OCI-LY1 (cell line): ENCODE data around the gene CELF4.

ENCODE experiments used
- H2AFZ ChIP-seq: fragments of 200-600 bp; sonication (generic), shearing (Covaris generic); 2 replicates; pipeline ENCODE4 v1.6.0; 2014; ENCODE audit warnings: antibody characterized with exemption, mild to moderate bottlenecking, low read length
- H3F3A ChIP-seq: fragments of 200-600 bp; sonication (generic), shearing (Covaris generic); 2 replicates; pipeline ENCODE4 v1.6.0; 2014; ENCODE audit warnings: mild to moderate bottlenecking, antibody characterized with exemption, low read length, moderate library complexity; ENCODE audit not compliant: insufficient read depth
- H3K27ac ChIP-seq: fragments of 200-600 bp; sonication (generic); 2 replicates; pipeline ENCODE4 v1.5.1; 2014; ENCODE audit warnings: low read length, mixed run types, mild to moderate bottlenecking, low read depth; ENCODE audit not compliant: poor library complexity, severe bottlenecking
- H3K27me3 ChIP-seq: fragments of 200-600 bp; sonication (generic); 2 replicates; pipeline ENCODE4 v1.6.0; 2014; ENCODE audit warnings: antibody characterized with exemption, mild to moderate bottlenecking, low read length, moderate library complexity; ENCODE audit not compliant: insufficient read depth
- H3K36me3 ChIP-seq: fragments of 200-600 bp; sonication (generic); 2 replicates; pipeline ENCODE4 v1.6.1; 2014; ENCODE audit warnings: mild to moderate bottlenecking, antibody characterized with exemption, low read length, moderate library complexity, mixed read lengths; ENCODE audit not compliant: insufficient read depth
- H3K4me1 ChIP-seq: fragments of 200-600 bp; sonication (generic); 2 replicates; pipeline ENCODE4 v1.5.1; 2014; ENCODE audit warnings: mild to moderate bottlenecking, low read length, moderate library complexity; ENCODE audit not compliant: insufficient read depth, severe bottlenecking
- H3K4me2 ChIP-seq: fragments of 200-600 bp; sonication (generic), shearing (Covaris generic); 2 replicates; pipeline ENCODE4 v1.6.1; 2014; ENCODE audit warnings: low read length
- H3K4me3 ChIP-seq: fragments of 200-600 bp; sonication (generic); 2 replicates; pipeline ENCODE4 v1.5.1; 2014; ENCODE audit warnings: low read length, low read depth, mild to moderate bottlenecking, mixed read lengths; ENCODE audit not compliant: poor library complexity, severe bottlenecking
- H3K79me2 ChIP-seq: fragments of 200-600 bp; shearing (Covaris generic); 2 replicates; pipeline ENCODE4 v1.6.1; 2016; ENCODE audit warnings: mixed run types, low read length, mixed read lengths; ENCODE audit not compliant: insufficient read depth
- H3K9ac ChIP-seq: fragments of 200-600 bp; sonication (generic), shearing (Covaris generic); 2 replicates; pipeline ENCODE4 v1.6.1; 2014; ENCODE audit warnings: mild to moderate bottlenecking, low read length, mixed read lengths
- H3K9me2 ChIP-seq: fragments of 200-600 bp; sonication (generic), shearing (Covaris generic); 2 replicates; pipeline ENCODE4 v1.6.1; 2014; ENCODE audit warnings: low read depth, mild to moderate bottlenecking, low read length, mixed read lengths
- H3K9me3 ChIP-seq: fragments of 200-600 bp; shearing (Covaris generic); 2 replicates; pipeline ENCODE4 v1.6.1; 2014; ENCODE audit warnings: low read length, mixed read lengths
- H4K20me1 ChIP-seq: fragments of 200-600 bp; sonication (generic), shearing (Covaris generic); 2 replicates; pipeline ENCODE4 v1.6.0; 2016; ENCODE audit warnings: mild to moderate bottlenecking, low read length; ENCODE audit not compliant: insufficient read depth
- CTCF ChIP-seq: fragments of 200-600 bp; sonication (generic), shearing (Covaris generic); IDR thresholded peaks from 2 replicates; pipeline ENCODE4 v1.5.1; 2017; ENCODE audit warnings: mild to moderate bottlenecking, antibody characterized with exemption, low read length, moderate library complexity, mixed read lengths
- EZH2 ChIP-seq: fragments of 200-600 bp; sonication (generic), shearing (Covaris generic); IDR thresholded peaks from 2 replicates; pipeline ENCODE4 v1.8.0; 2017; ENCODE audit warnings: borderline replicate concordance, mixed run types, mild to moderate bottlenecking, antibody characterized with exemption, low read length, moderate library complexity, mixed read lengths

CELF4 gene

GRCh38 chr18:37258819-37259218 lies 306.8 kb downstream of the CELF4 start:
- H3K27ac ChIP-seq: no peak overlapping the region
- TF ChIP-seq CTCF (no peak), EZH2 (no peak)
- H3K9me3 ChIP-seq: no peaks in the 10 kb centered on the region
- H3F3A ChIP-seq: no peaks in the 10 kb centered on the region
- H2AFZ ChIP-seq: no peak overlapping the region
- H3K4me2 ChIP-seq: no peak overlapping the region
- H3K79me2 ChIP-seq: no peaks in the 10 kb centered on the region
- H3K27me3 ChIP-seq: no peaks in the 10 kb centered on the region
- no peaks in the 10 kb centered on the region for H3K36me3 ChIP-seq
- no peak overlapping the region for H3K9ac ChIP-seq
- H3K4me3 ChIP-seq: no peak overlapping the region
- H3K4me1 ChIP-seq: no peaks in the 10 kb centered on the region
- no peaks in the 10 kb centered on the region for H3K9me2 ChIP-seq
- no peaks in the 10 kb centered on the region for H4K20me1 ChIP-seq

- no peaks in the 10 kb centered on the region for H3K27me3 ChIP-seq
- no peaks in the 10 kb centered on the region for H3K9me3 ChIP-seq
- H3K36me3 ChIP-seq: no peaks in the 10 kb centered on the region
- H3K4me3 ChIP-seq: no peak overlapping the region
- no peaks in the 10 kb centered on the region for H3K9me2 ChIP-seq
- no peak overlapping the region for H3K4me2 ChIP-seq
- no peaks in the 10 kb centered on the region for H4K20me1 ChIP-seq
- no peaks in the 10 kb centered on the region for H3K79me2 ChIP-seq
- no peak overlapping the region for H3K27ac ChIP-seq
- H3K4me1 ChIP-seq: no peaks in the 10 kb centered on the region
- no peaks in the 10 kb centered on the region for H3F3A ChIP-seq
- no peak overlapping the region for H2AFZ ChIP-seq
- no peak overlapping the region for H3K9ac ChIP-seq
- TF ChIP-seq CTCF (no peak), EZH2 (no peak)
These were observed 307.5 kb downstream of the CELF4 start for GRCh38 chr18:37258131-37258530.

GRCh38 chr18:37254973-37255372 lies 310.6 kb downstream of the CELF4 start:
- no peaks in the 10 kb centered on the region for H4K20me1 ChIP-seq
- H3K4me3 ChIP-seq: no peak overlapping the region
- no peak overlapping the region for H3K9ac ChIP-seq
- H3K36me3 ChIP-seq: no peaks in the 10 kb centered on the region
- no peak for TF ChIP-seq EZH2
- no peak for TF ChIP-seq CTCF
- H3F3A ChIP-seq: no peaks in the 10 kb centered on the region
- no peaks in the 10 kb centered on the region for H3K9me2 ChIP-seq
- H3K27me3 ChIP-seq: no peaks in the 10 kb centered on the region
- H3K79me2 ChIP-seq: no peaks in the 10 kb centered on the region
- no peak overlapping the region for H3K4me2 ChIP-seq
- H3K9me3 ChIP-seq: no peaks in the 10 kb centered on the region
- H3K4me1 ChIP-seq: no peaks in the 10 kb centered on the region
- no peak overlapping the region for H2AFZ ChIP-seq
- no peak overlapping the region for H3K27ac ChIP-seq
